H9 (cell line): ENCODE results near the gene STIM2. TPM values are rescaled to one million over a fixed set of nuclear protein-coding genes. Genes with fewer than 3 reads are reported as not detected.
A peak's percentile ranks its signal among the peaks of the same experiment; 100 is the strongest.

ENCODE experiments used
- DNase-seq: peaks from one replicate; pipeline ENCODE4 v3.0.0-alpha.2; 2017
- H2AFZ ChIP-seq: one replicate; pipeline ENCODE4 v1.6.1; 2013; ENCODE audit warnings: mild to moderate bottlenecking, low read length, control low read depth, moderate library complexity
- H2AK5ac ChIP-seq: 2 replicates; pipeline ENCODE4 v1.6.1; 2013; ENCODE audit warnings: low read length, control low read depth, mixed read lengths; ENCODE audit not compliant: insufficient read length
- H2BK120ac ChIP-seq: one replicate; pipeline ENCODE4 v1.6.1; 2013; ENCODE audit warnings: low read depth, mild to moderate bottlenecking, low read length, control low read depth, inconsistent platforms; ENCODE audit not compliant: poor library complexity, severe bottlenecking
- H2BK12ac ChIP-seq: 2 replicates; pipeline ENCODE4 v1.6.1; 2013; ENCODE audit warnings: low read length, control low read depth, mixed read lengths, low read depth; ENCODE audit not compliant: insufficient read length
- H2BK15ac ChIP-seq: 2 replicates; pipeline ENCODE4 v1.6.1; 2013; ENCODE audit warnings: low read depth, low read length, control low read depth
- H2BK20ac ChIP-seq: one replicate; pipeline ENCODE4 v1.6.1; 2013; ENCODE audit warnings: low read depth, mild to moderate bottlenecking, low read length, control low read depth, inconsistent platforms; ENCODE audit not compliant: poor library complexity, severe bottlenecking
- H2BK5ac ChIP-seq: 2 replicates; pipeline ENCODE4 v1.6.1; 2013; ENCODE audit warnings: low read length, control low read depth, mixed read lengths; ENCODE audit not compliant: insufficient read length
- H3K14ac ChIP-seq: 2 replicates; pipeline ENCODE4 v1.6.1; 2013; ENCODE audit warnings: low read length, control low read depth; ENCODE audit not compliant: insufficient read depth
- H3K18ac ChIP-seq: 2 replicates; pipeline ENCODE4 v1.6.1; 2013; ENCODE audit warnings: low read depth, mild to moderate bottlenecking, mixed read lengths, low read length, control low read depth; ENCODE audit not compliant: insufficient read length
- H3K23ac ChIP-seq: 2 replicates; pipeline ENCODE4 v1.6.1; 2013; ENCODE audit warnings: low read length, control low read depth, mixed read lengths, low read depth; ENCODE audit not compliant: insufficient read length
- H3K23me2 ChIP-seq: 2 replicates; pipeline ENCODE4 v1.6.1; 2013; ENCODE audit warnings: low read depth, mild to moderate bottlenecking, mixed read lengths, low read length, control low read depth; ENCODE audit not compliant: insufficient read length, poor library complexity, severe bottlenecking
- H3K27ac ChIP-seq: 2 replicates; pipeline ENCODE4 v1.5.1; 2013; ENCODE audit warnings: low read length, control low read depth, mixed read lengths, low read depth; ENCODE audit not compliant: insufficient read length
- H3K27me3 ChIP-seq: 2 replicates; pipeline ENCODE4 v1.6.1; 2013; ENCODE audit warnings: low read length, control low read depth, inconsistent platforms; ENCODE audit not compliant: insufficient read depth
- H3K4ac ChIP-seq: 2 replicates; pipeline ENCODE4 v1.6.1; 2013; ENCODE audit warnings: low read depth, mild to moderate bottlenecking, control low read depth, inconsistent platforms, low read length, moderate library complexity
- H3K4me1 ChIP-seq: 2 replicates; pipeline ENCODE4 v1.6.1; 2013; ENCODE audit warnings: low read length, control low read depth, inconsistent platforms; ENCODE audit not compliant: insufficient read depth
- H3K4me2 ChIP-seq: 2 replicates; pipeline ENCODE4 v1.6.1; 2013; ENCODE audit warnings: low read length, control low read depth, mixed read lengths; ENCODE audit not compliant: insufficient read length, insufficient read depth
- H3K56ac ChIP-seq: 2 replicates; pipeline ENCODE4 v1.6.1; 2013; ENCODE audit warnings: low read depth, mild to moderate bottlenecking, mixed read lengths, low read length, control low read depth; ENCODE audit not compliant: insufficient read length
- H3K79me1 ChIP-seq: 2 replicates; pipeline ENCODE4 v1.6.1; 2013; ENCODE audit warnings: low read depth, mild to moderate bottlenecking, moderate library complexity, low read length, control low read depth, inconsistent platforms; ENCODE audit not compliant: insufficient read depth, poor library complexity, severe bottlenecking
- H3K79me2 ChIP-seq: 2 replicates; pipeline ENCODE4 v1.6.1; 2013; ENCODE audit warnings: low read length, control low read depth, inconsistent platforms; ENCODE audit not compliant: insufficient read depth
- H3K9ac ChIP-seq: 2 replicates; pipeline ENCODE4 v1.6.1; 2013; ENCODE audit warnings: low read length, control low read depth, mixed read lengths; ENCODE audit not compliant: insufficient read length; ENCODE audit errors: extremely low read depth
- H3K9me3 ChIP-seq: one replicate; pipeline ENCODE4 v1.6.1; 2013; ENCODE audit warnings: low read depth, low read length, inconsistent platforms; ENCODE audit not compliant: control insufficient read depth
- H3T11ph ChIP-seq: one replicate; pipeline ENCODE4 v1.6.1; 2013; ENCODE audit warnings: mild to moderate bottlenecking, low read length, control low read depth, inconsistent platforms
- H4K20me1 ChIP-seq: one replicate; pipeline ENCODE4 v1.6.1; 2013; ENCODE audit not compliant: control insufficient read depth, insufficient read length, insufficient read depth
- H4K5ac ChIP-seq: 2 replicates; pipeline ENCODE4 v1.6.1; 2013; ENCODE audit warnings: low read depth, mild to moderate bottlenecking, mixed read lengths, low read length, control low read depth; ENCODE audit not compliant: insufficient read length
- H4K8ac ChIP-seq: replicated peaks from 2 replicates; pipeline ENCODE4 v1.6.1; 2013; ENCODE audit warnings: low read length, control low read depth, mixed read lengths, low read depth; ENCODE audit not compliant: insufficient read length
- H4K91ac ChIP-seq: 2 replicates; pipeline ENCODE4 v1.6.1; 2013; ENCODE audit warnings: low read depth, mild to moderate bottlenecking, moderate library complexity, mixed read lengths, low read length, control low read depth; ENCODE audit not compliant: insufficient read length
- H3K27ac Mint-ChIP-seq, 3 experiments: 2 replicates in 2 of 3; 3 replicates in 1 of 3; pipeline ENCODE4 v1.8.0; 2020 to 2021; ENCODE audit warnings: mixed read lengths in 3 of 3, mild to moderate bottlenecking in 1 of 3, moderate library complexity in 1 of 3
- H3K27me3 Mint-ChIP-seq: 2 replicates; pipeline ENCODE4 v1.8.0; 2021; ENCODE audit warnings: low read depth, mild to moderate bottlenecking, moderate library complexity, mixed read lengths
- H3K36me3 Mint-ChIP-seq, 3 experiments: 2 replicates in 2 of 3; 3 replicates in 1 of 3; pipeline ENCODE4 v1.8.0; 2020 to 2021; ENCODE audit warnings: low read depth in 3 of 3, mixed read lengths in 3 of 3; ENCODE audit not compliant: insufficient read depth in 1 of 3
- H3K4me1 Mint-ChIP-seq, 2 experiments: 2 replicates each; pipeline ENCODE4 v1.8.0; 2020; ENCODE audit warnings: mixed read lengths in 2 of 2
- H3K4me3 Mint-ChIP-seq, 2 experiments: 2 replicates in 1 of 2; 3 replicates in 1 of 2; pipeline ENCODE4 v1.8.0; 2020 to 2021; ENCODE audit warnings: mild to moderate bottlenecking in 2 of 2, mixed read lengths in 2 of 2, moderate library complexity in 1 of 2
- H3K9me3 Mint-ChIP-seq, 2 experiments: 2 replicates in 1 of 2; 3 replicates in 1 of 2; pipeline ENCODE4 v1.8.0; 2020; ENCODE audit warnings: mild to moderate bottlenecking in 2 of 2, mixed read lengths in 2 of 2, moderate library complexity in 1 of 2
- WGBS: extraction: QIAGEN DNeasy Blood & Tissue Kit; methylation state at CpG from one replicate; pipeline ENCODE4 v1.1.7; 2013; ENCODE audit warnings: missing lambda C conversion rate, low lambda C conversion rate, mixed read lengths; ENCODE audit not compliant: insufficient read length; ENCODE audit errors: extremely low coverage; 5-methylcytosine and 5-hydroxymethylcytosine counted together
- total RNA-seq: library from RNA; stranded (reverse); gene quantifications from 2 replicates; pipeline ENCODE4 v1.2.1, GENCODE V29; 2021
- TF ChIP-seq, protein P1 (sequence below): fragments of 200-600 bp; sonication (generic); conservative IDR thresholded peaks from 3 replicates; pipeline ENCODE4 v1.8.0; 2021; ENCODE audit warnings: antibody characterized with exemption, mild to moderate bottlenecking

The STIM2 gene
- total RNA-seq, 1 experiment from 2014 or later = 26.2 TPM

DNA sequence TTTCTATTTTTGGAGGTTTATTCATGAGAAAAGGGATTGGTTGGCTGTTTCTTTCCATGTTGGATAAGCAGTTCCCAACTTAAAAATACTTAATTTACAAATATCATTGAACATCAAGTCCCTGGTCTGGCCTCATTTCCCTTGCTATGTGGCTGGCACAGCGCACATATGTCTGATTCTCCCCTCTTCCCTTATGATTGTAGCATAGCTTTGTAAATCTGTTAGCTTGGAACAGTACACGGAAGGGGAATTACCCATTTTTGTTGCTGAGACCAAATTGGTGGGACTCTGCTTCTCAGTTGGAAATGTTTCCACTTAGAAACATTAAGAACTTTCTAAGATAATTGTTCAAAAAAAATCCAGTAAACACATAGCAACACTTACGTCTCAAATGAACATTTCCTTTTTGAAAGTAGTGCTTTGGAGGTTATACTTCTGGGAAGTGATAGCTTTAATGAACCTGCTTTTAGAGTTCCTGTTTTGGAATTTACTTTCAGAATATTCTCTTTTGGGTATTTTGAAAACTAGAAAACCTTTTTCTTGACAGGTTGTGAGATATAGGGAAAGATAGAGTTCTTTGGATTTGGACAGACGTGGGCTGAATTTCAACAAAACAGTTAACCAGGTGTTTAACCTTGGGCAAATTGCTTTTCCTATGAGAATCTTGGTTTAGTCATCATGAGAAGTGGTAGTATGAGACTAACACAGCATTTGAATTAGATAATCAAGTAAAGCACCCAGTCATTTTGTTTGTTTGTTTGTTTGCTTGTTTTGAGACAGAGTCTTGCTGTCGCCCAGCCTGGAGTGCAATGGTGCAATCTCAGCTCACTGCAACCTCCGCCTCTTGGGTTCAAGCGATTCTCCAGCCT is 47.3 kb downstream of the STIM2 start:
- Histone ChIP-seq H3K4me2 (no peak overlapping the region), H4K91ac (no peak overlapping the region), H2AK5ac (no peak overlapping the region), H2AFZ (no peak overlapping the region), H3K27ac (no peak overlapping the region), H3K4me1 (peaks cover 2% of the 10 kb centered on the region; the same call in 1 of the 2 replicates), H3K27me3 (no peaks in the 10 kb centered on the region), H3K23ac (no peak overlapping the region), H3K79me1 (peaks cover 2% of the 10 kb centered on the region), H4K5ac (no peak overlapping the region), H3K23me2 (no peaks in the 10 kb centered on the region), H3K14ac (no peak overlapping the region), H3K56ac (no peak overlapping the region), H2BK5ac (no peak overlapping the region), H2BK12ac (no peak overlapping the region), H3K18ac (no peak overlapping the region), H3K4ac (no peak overlapping the region), H2BK120ac (no peak overlapping the region), H2BK20ac (no peak overlapping the region), H2BK15ac (no peak overlapping the region), H3K9me3 (no peaks in the 10 kb centered on the region), H3K9ac (no peak overlapping the region), H3K79me2 (no peaks in the 10 kb centered on the region; the same call in 1 of the 2 replicates), H3T11ph (no peak overlapping the region), H4K8ac (no peak overlapping the region), H4K20me1 (no peaks in the 10 kb centered on the region)
- no peaks in the 10 kb centered on the region for H3K27me3 Mint-ChIP-seq
- peak overlapping the region in 2 of 3 experiments; percentile 41 to 59; a peak in 4 of 7 replicates for H3K27ac Mint-ChIP-seq
- TF ChIP-seq, protein P1, sequence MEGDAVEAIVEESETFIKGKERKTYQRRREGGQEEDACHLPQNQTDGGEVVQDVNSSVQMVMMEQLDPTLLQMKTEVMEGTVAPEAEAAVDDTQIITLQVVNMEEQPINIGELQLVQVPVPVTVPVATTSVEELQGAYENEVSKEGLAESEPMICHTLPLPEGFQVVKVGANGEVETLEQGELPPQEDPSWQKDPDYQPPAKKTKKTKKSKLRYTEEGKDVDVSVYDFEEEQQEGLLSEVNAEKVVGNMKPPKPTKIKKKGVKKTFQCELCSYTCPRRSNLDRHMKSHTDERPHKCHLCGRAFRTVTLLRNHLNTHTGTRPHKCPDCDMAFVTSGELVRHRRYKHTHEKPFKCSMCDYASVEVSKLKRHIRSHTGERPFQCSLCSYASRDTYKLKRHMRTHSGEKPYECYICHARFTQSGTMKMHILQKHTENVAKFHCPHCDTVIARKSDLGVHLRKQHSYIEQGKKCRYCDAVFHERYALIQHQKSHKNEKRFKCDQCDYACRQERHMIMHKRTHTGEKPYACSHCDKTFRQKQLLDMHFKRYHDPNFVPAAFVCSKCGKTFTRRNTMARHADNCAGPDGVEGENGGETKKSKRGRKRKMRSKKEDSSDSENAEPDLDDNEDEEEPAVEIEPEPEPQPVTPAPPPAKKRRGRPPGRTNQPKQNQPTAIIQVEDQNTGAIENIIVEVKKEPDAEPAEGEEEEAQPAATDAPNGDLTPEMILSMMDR = no peak
- no peak overlapping the region for H3K4me3 Mint-ChIP-seq
- peaks cover 38 to 39% of the 10 kb centered on the region in 2 experiments for H3K4me1 Mint-ChIP-seq
- WGBS = no CpG with 5 or more reads among the region's 7 CpGs
- DNase-seq = no peak
- no peaks in the 10 kb centered on the region for H3K9me3 Mint-ChIP-seq
- no peaks in the 10 kb centered on the region for H3K36me3 Mint-ChIP-seq
